DOHH2 (cell line): Measurements from ENCODE around the gene LNX2.

Experiments used
- H3F3A ChIP-seq: fragments of 200-600 bp; sonication (generic), shearing (Covaris generic); 2 replicates; pipeline ENCODE4 v1.6.0; 2016; ENCODE audit warnings: antibody characterized with exemption, mild to moderate bottlenecking; ENCODE audit not compliant: control insufficient read depth, insufficient read depth
- H3K27ac ChIP-seq: fragments of 200-600 bp; sonication (generic); 2 replicates; pipeline ENCODE4 v1.5.1; 2014; ENCODE audit warnings: low read depth, mild to moderate bottlenecking, low read length, moderate library complexity
- H3K27me3 ChIP-seq: fragments of 200-600 bp; sonication (generic); 2 replicates; pipeline ENCODE4 v1.6.1; 2014; ENCODE audit warnings: mild to moderate bottlenecking, low read length, mixed read lengths; ENCODE audit not compliant: control insufficient read depth
- H3K36me3 ChIP-seq: fragments of 200-600 bp; sonication (generic); 2 replicates; pipeline ENCODE4 v1.6.1; 2014; ENCODE audit warnings: mild to moderate bottlenecking, low read length, moderate library complexity, mixed read lengths; ENCODE audit not compliant: control insufficient read depth
- H3K4me1 ChIP-seq: fragments of 200-600 bp; sonication (generic); 2 replicates; pipeline ENCODE4 v1.6.1; 2014; ENCODE audit warnings: mild to moderate bottlenecking, low read length, mixed read lengths; ENCODE audit not compliant: control insufficient read depth
- H3K4me2 ChIP-seq: fragments of 200-600 bp; sonication (generic); 2 replicates; pipeline ENCODE4 v1.6.0; 2014; ENCODE audit warnings: mild to moderate bottlenecking, low read length, moderate library complexity
- H3K4me3 ChIP-seq: fragments of 200-600 bp; sonication (generic); 2 replicates; pipeline ENCODE4 v1.5.1; 2014; ENCODE audit warnings: mild to moderate bottlenecking, low read length, mixed read lengths
- H3K79me2 ChIP-seq: fragments of 200-600 bp; sonication (generic); 2 replicates; pipeline ENCODE4 v1.6.1; 2014; ENCODE audit warnings: mild to moderate bottlenecking, low read length, mixed read lengths; ENCODE audit not compliant: control insufficient read depth
- H3K9me2 ChIP-seq: fragments of 200-600 bp; sonication (generic); replicated peaks from 2 replicates; pipeline ENCODE4 v1.6.1; 2014; ENCODE audit warnings: mild to moderate bottlenecking, low read length, mixed read lengths; ENCODE audit not compliant: control insufficient read depth
- H3K9me3 ChIP-seq: fragments of 200-600 bp; sonication (generic); 2 replicates; pipeline ENCODE4 v1.6.1; 2014; ENCODE audit warnings: antibody characterized with exemption, low read length, mixed read lengths; ENCODE audit not compliant: control insufficient read depth, insufficient read depth
- H4K20me1 ChIP-seq: fragments of 200-600 bp; sonication (generic); 2 replicates; pipeline ENCODE4 v1.6.0; 2014; ENCODE audit warnings: low read depth, mild to moderate bottlenecking, antibody characterized with exemption, low read length, moderate library complexity; ENCODE audit not compliant: control insufficient read depth, insufficient read depth
- CTCF ChIP-seq: fragments of 200-600 bp; sonication (generic); IDR thresholded peaks from one replicate; pipeline ENCODE4 v1.5.1; 2014; ENCODE audit warnings: antibody characterized with exemption, mild to moderate bottlenecking, low read depth, low read length; ENCODE audit not compliant: poor library complexity, severe bottlenecking
- EZH2phosphoT487 ChIP-seq: fragments of 200-600 bp; sonication (generic); IDR thresholded peaks from 2 replicates; pipeline ENCODE4 v1.6.1; 2017; ENCODE audit warnings: borderline replicate concordance, mild to moderate bottlenecking, antibody characterized with exemption, low read length, moderate library complexity, mixed read lengths

Gene LNX2

GRCh38 chr13:27599845-27600553, 20.3 kb downstream of the LNX2 start:
- H3K4me2 ChIP-seq = no peak overlapping the region
- no peaks in the 10 kb centered on the region for H3K27me3 ChIP-seq
- no peaks in the 10 kb centered on the region for H3K9me3 ChIP-seq
- no peak overlapping the region for H3K4me3 ChIP-seq
- no peak overlapping the region for H3K27ac ChIP-seq
- H3K36me3 ChIP-seq = no peaks in the 10 kb centered on the region
- TF ChIP-seq EZH2phosphoT487 = no peak
- peaks cover 10% of the 10 kb centered on the region for H3K4me1 ChIP-seq
- no peaks in the 10 kb centered on the region for H3K9me2 ChIP-seq
- H3F3A ChIP-seq = no peaks in the 10 kb centered on the region
- no peaks in the 10 kb centered on the region for H4K20me1 ChIP-seq
- H3K79me2 ChIP-seq = peaks cover 46% of the 10 kb centered on the region

GRCh38 chr13:27599096-27599495, 21.2 kb downstream of the LNX2 start:
- Histone ChIP-seq H3K79me2 (peaks cover 46% of the 10 kb centered on the region), H3K27ac (no peak overlapping the region), H3K9me3 (no peaks in the 10 kb centered on the region), H3K36me3 (no peaks in the 10 kb centered on the region), H3K4me1 (peaks cover 15% of the 10 kb centered on the region), H3K4me2 (no peak overlapping the region), H3K9me2 (no peaks in the 10 kb centered on the region), H3K27me3 (no peaks in the 10 kb centered on the region), H4K20me1 (no peaks in the 10 kb centered on the region), H3F3A (no peaks in the 10 kb centered on the region), H3K4me3 (no peak overlapping the region)
- TF ChIP-seq EZH2phosphoT487 = no peak
- no peak for TF ChIP-seq CTCF

DNA sequence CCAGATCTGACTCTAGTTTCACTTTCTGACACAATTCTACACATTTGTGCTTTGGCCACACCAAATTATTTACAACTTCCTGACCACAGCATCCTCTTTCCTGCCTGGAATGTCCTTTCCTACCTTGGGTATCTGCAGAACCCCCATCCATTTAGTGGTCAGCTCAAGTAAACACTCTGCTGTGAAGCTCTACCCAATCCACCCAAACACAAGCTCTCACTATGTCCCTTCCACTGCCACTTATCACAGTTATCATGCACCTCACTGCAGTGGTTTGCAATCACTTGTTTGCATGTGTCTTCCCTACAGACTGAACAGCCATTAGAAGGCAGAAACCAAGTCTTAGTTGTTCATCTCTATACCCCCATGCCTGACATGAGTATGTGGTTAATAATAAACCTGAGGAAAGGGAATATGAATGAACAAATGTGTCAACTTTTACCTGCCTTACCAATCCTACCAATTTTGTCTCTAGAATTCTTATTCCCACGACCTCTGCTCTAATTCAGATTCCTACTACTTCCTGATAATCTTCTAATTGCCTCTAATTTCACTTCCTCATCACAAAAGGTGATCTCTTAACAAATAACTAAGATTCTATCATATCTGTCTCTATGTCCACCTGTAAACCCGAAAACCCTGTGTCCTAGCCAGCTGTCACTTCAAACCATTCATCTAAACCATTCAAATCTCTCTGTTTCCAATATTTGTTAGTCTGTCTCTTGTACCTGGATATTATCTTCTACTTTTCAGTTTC, 25.1 kb downstream of the LNX2 start:
- Histone ChIP-seq H3F3A (no peaks in the 10 kb centered on the region), H4K20me1 (no peaks in the 10 kb centered on the region), H3K27ac (no peak overlapping the region), H3K27me3 (no peaks in the 10 kb centered on the region), H3K4me3 (peak overlapping the region; percentile 13; the same call in 1 of the 2 replicates), H3K4me1 (peaks cover 31% of the 10 kb centered on the region), H3K4me2 (peak overlapping the region; percentile 25), H3K9me2 (no peaks in the 10 kb centered on the region), H3K9me3 (no peaks in the 10 kb centered on the region), H3K36me3 (no peaks in the 10 kb centered on the region), H3K79me2 (peaks cover 41% of the 10 kb centered on the region)
- no peak for TF ChIP-seq EZH2phosphoT487

- Histone ChIP-seq H3K36me3 (no peaks in the 10 kb centered on the region), H3F3A (no peaks in the 10 kb centered on the region), H4K20me1 (no peaks in the 10 kb centered on the region), H3K9me2 (no peaks in the 10 kb centered on the region), H3K4me3 (no peak overlapping the region), H3K27ac (no peak overlapping the region), H3K4me1 (peaks cover 31% of the 10 kb centered on the region), H3K9me3 (no peaks in the 10 kb centered on the region), H3K27me3 (no peaks in the 10 kb centered on the region), H3K4me2 (peak overlapping the region; percentile 37; the same call in 1 of the 2 replicates), H3K79me2 (peaks cover 35% of the 10 kb centered on the region)
- no peak for TF ChIP-seq EZH2phosphoT487
- TF ChIP-seq CTCF = no peak
Observed at GRCh38 chr13:27593267-27593666, 27.1 kb downstream of the LNX2 start.
